Activated CD4-positive, alpha-beta T cell treated with anti-CD3 and anti-CD28 coated beads, Interleukin-2, amount 50 U/mL, for 1 hour (primary cell): ENCODE data around the gene KCNJ15.
"Not testable (repeated sequence)": the region's sequence is repeated elsewhere in the genome, so short reads cannot be mapped to it uniquely, and the experiment has no call there.

Experiments used
- DNase-seq: peaks from one replicate; pipeline ENCODE4 v3.0.0-alpha.2; 2020

The KCNJ15 gene

GRCh38 chr21:38244885-38245869 is 11.6 kb upstream of the KCNJ15 start:
- DNase-seq, result peak; percentile 50

- DNase-seq, result no peak
Observed at GRCh38 chr21:38246511-38246910, 10.3 kb upstream of the KCNJ15 start.

GRCh38 chr21:38247054-38247453 is 9.7 kb upstream of the KCNJ15 start:
- not testable (repeated sequence) for DNase-seq

GRCh38 chr21:38247738-38248510 is 8.9 kb upstream of the KCNJ15 start:
- no peak for DNase-seq

GRCh38 chr21:38249256-38249655 is 7.5 kb upstream of the KCNJ15 start:
- no peak for DNase-seq

- DNase-seq, result no peak
Observed at GRCh38 chr21:38249696-38250278, 7.0 kb upstream of the KCNJ15 start.

GRCh38 chr21:38250991-38251418 is 5.8 kb upstream of the KCNJ15 start:
- no peak for DNase-seq

GRCh38 chr21:38254970-38255369 is 1.8 kb upstream of the KCNJ15 start:
- DNase-seq, result no peak

GRCh38 chr21:38255571-38256117 is 1.1 kb upstream of the KCNJ15 start:
- DNase-seq, result no peak

GRCh38 chr21:38257667-38258066 is 876 bp downstream of the KCNJ15 start:
- no peak for DNase-seq

GRCh38 chr21:38258521-38259485 is 2.0 kb downstream of the KCNJ15 start:
- DNase-seq, result no peak

GRCh38 chr21:38259665-38260064 is 2.9 kb downstream of the KCNJ15 start:
- DNase-seq, result no peak

- no peak for DNase-seq
Observed at GRCh38 chr21:38260426-38260825, 3.6 kb downstream of the KCNJ15 start.

- no peak for DNase-seq
Observed at GRCh38 chr21:38261851-38262250, 5.1 kb downstream of the KCNJ15 start.

GRCh38 chr21:38263493-38263892 is 6.7 kb downstream of the KCNJ15 start:
- DNase-seq, result no peak

GRCh38 chr21:38264571-38264970 is 7.8 kb downstream of the KCNJ15 start:
- DNase-seq, result no peak

- DNase-seq, result no peak
Observed at GRCh38 chr21:38265166-38265565, 8.4 kb downstream of the KCNJ15 start.

- DNase-seq, result no peak
Observed at GRCh38 chr21:38266732-38267131, 9.9 kb downstream of the KCNJ15 start.

- DNase-seq, result no peak
Observed at GRCh38 chr21:38267136-38267755, 10.5 kb downstream of the KCNJ15 start.

GRCh38 chr21:38267991-38268863 is 11.4 kb downstream of the KCNJ15 start:
- DNase-seq, result no peak
